H1 (cell line): ENCODE measurements around the gene HSD17B8. TPM values are rescaled to one million over a fixed set of nuclear protein-coding genes. Genes with fewer than 3 reads are reported as not detected.

ENCODE experiments used
- CTCF ChIA-PET: fragments of 300-600 bp; sonication (Branson Sonifier 250); formaldehyde crosslinking; loops from one replicate; lab custom pipeline; 2021; ENCODE audit not compliant: partially characterized antibody; lab: Charles Lee
- POLR2A ChIA-PET: fragments of 300-600 bp; sonication (Branson Sonifier 250); formaldehyde crosslinking; loops from one replicate; lab custom pipeline; 2021; ENCODE audit warnings: inconsistent platforms; ENCODE audit not compliant: partially characterized antibody; lab: Charles Lee
- DNase-seq, 2 experiments: peaks; one replicate each; pipeline versions ENCODE4 v3.0.0 to v3.0.0-alpha.2; 2010 to 2022; ENCODE audit warnings: low spot score in 2 of 2, low read depth in 1 of 2, mixed read lengths in 1 of 2
- FAIRE-seq: peaks from 2 replicates; lab custom pipeline; 2011; peaks lifted over from hg19 to GRCh38; lab: Jason Lieb, UNC
- H2AFZ ChIP-seq: 2 replicates; pipeline ENCODE4 v1.8.1; 2012; ENCODE audit warnings: low read length, inconsistent platforms
- H2AK5ac ChIP-seq: 2 replicates; pipeline ENCODE4 v1.6.1; 2013; ENCODE audit warnings: low read depth, low read length
- H2BK120ac ChIP-seq: replicated peaks from 2 replicates; pipeline ENCODE3; 2013; ENCODE audit warnings: low read depth, low read length, inconsistent platforms
- H2BK12ac ChIP-seq: 2 replicates; pipeline ENCODE4 v1.6.1; 2013; ENCODE audit warnings: low read depth, low read length
- H2BK15ac ChIP-seq: 2 replicates; pipeline ENCODE4 v1.6.1; 2013; ENCODE audit warnings: low read length
- H2BK20ac ChIP-seq: 2 replicates; pipeline ENCODE4 v1.6.1; 2013; ENCODE audit warnings: low read length
- H2BK5ac ChIP-seq: 2 replicates; pipeline ENCODE4 v1.6.1; 2013; ENCODE audit warnings: low read depth, low read length
- H3K14ac ChIP-seq: 2 replicates; pipeline ENCODE4 v1.6.1; 2013; ENCODE audit warnings: inconsistent platforms; ENCODE audit not compliant: insufficient read length
- H3K18ac ChIP-seq: 2 replicates; pipeline ENCODE4 v1.6.1; 2013; ENCODE audit warnings: low read length; ENCODE audit errors: extremely low read depth
- H3K23ac ChIP-seq: 2 replicates; pipeline ENCODE4 v1.6.1; 2013; ENCODE audit warnings: inconsistent platforms; ENCODE audit not compliant: insufficient read length
- H3K23me2 ChIP-seq: 2 replicates; pipeline ENCODE4 v1.6.1; 2013; ENCODE audit warnings: low read depth, low read length
- H3K27ac ChIP-seq: 2 replicates; pipeline ENCODE4 v1.6.1; 2011; ENCODE audit warnings: low read depth, low read length, inconsistent platforms
- H3K27me3 ChIP-seq, 4 experiments: replicated peaks in 1 of 4; 1 replicate in 1 of 4; 2 replicates in 3 of 4; pipeline versions ENCODE4 v1.6.1 to v1.8.1; 2011 to 2013; ENCODE audit warnings: low read length in 3 of 4, mild to moderate bottlenecking in 3 of 4, inconsistent platforms in 2 of 4, mixed read lengths in 2 of 4, moderate library complexity in 1 of 4; ENCODE audit not compliant: control insufficient read depth in 3 of 4, insufficient read depth in 3 of 4; ENCODE audit errors: extremely low read depth in 1 of 4
- H3K36me3 ChIP-seq, 4 experiments: 2 replicates each; pipeline versions ENCODE4 v1.6.1 to v1.8.1; 2011 to 2013; ENCODE audit warnings: mild to moderate bottlenecking in 4 of 4, low read length in 3 of 4, moderate library complexity in 2 of 4, control low read depth in 1 of 4, inconsistent platforms in 1 of 4; ENCODE audit not compliant: insufficient read depth in 4 of 4, control insufficient read depth in 2 of 4
- H3K4ac ChIP-seq: replicated peaks from 2 replicates; pipeline ENCODE3; 2013; ENCODE audit warnings: low read length, low read depth, mixed read lengths, inconsistent platforms; ENCODE audit not compliant: insufficient read length
- H3K4me1 ChIP-seq, 4 experiments: replicated peaks in 1 of 4; 1 replicate in 1 of 4; 2 replicates in 3 of 4; pipeline versions ENCODE4 v1.6.1 to v1.8.1; 2011 to 2013; ENCODE audit warnings: low read length in 3 of 4, inconsistent platforms in 2 of 4, mixed read lengths in 1 of 4; ENCODE audit not compliant: insufficient read depth in 4 of 4, control insufficient read depth in 3 of 4
- H3K4me2 ChIP-seq, 2 experiments: 2 replicates each; pipeline versions ENCODE4 v1.6.1 to v1.8.1; 2011 to 2013; ENCODE audit warnings: low read depth in 2 of 2, low read length in 2 of 2, control low read depth in 1 of 2, inconsistent platforms in 1 of 2, mild to moderate bottlenecking in 1 of 2; ENCODE audit not compliant: insufficient read depth in 1 of 2
- H3K4me3 ChIP-seq, 4 experiments: fragments of 200-600, 300-600 bp in 1 of 4; sonication (generic), shearing (Covaris generic), sonication (Bioruptor Twin) in 1 of 4; 2 replicates each; pipeline versions ENCODE4 v1.5.1 to v1.8.1; 2011 to 2016; ENCODE audit warnings: low read length in 4 of 4, low read depth in 3 of 4, control low read depth in 2 of 4, inconsistent platforms in 2 of 4, mild to moderate bottlenecking in 2 of 4, mixed read lengths in 1 of 4, moderate library complexity in 1 of 4; ENCODE audit not compliant: insufficient read depth in 2 of 4; ENCODE audit errors: extremely low read depth in 1 of 4
- H3K56ac ChIP-seq: replicated peaks from 2 replicates; pipeline ENCODE3; 2013; ENCODE audit warnings: low read depth, mild to moderate bottlenecking, mixed read lengths, low read length, inconsistent platforms; ENCODE audit not compliant: insufficient read length
- H3K79me1 ChIP-seq: 2 replicates; pipeline ENCODE4 v1.6.1; 2013; ENCODE audit warnings: low read depth, low read length, control low read depth
- H3K79me2 ChIP-seq, 2 experiments: 2 replicates each; pipeline versions ENCODE4 v1.6.1 to v1.8.1; 2012 to 2013; ENCODE audit warnings: low read length in 2 of 2, mild to moderate bottlenecking in 2 of 2, inconsistent platforms in 1 of 2; ENCODE audit not compliant: insufficient read depth in 2 of 2, control insufficient read depth in 1 of 2
- H3K9ac ChIP-seq, 4 experiments: replicated peaks in 1 of 4; 1 replicate in 1 of 4; 2 replicates in 3 of 4; pipeline versions ENCODE4 v1.6.1 to v1.8.1; 2011 to 2013; ENCODE audit warnings: low read depth in 3 of 4, low read length in 3 of 4, control low read depth in 2 of 4, mild to moderate bottlenecking in 2 of 4, moderate library complexity in 2 of 4, inconsistent platforms in 1 of 4; ENCODE audit errors: extremely low read depth in 1 of 4
- H3K9me3 ChIP-seq, 2 experiments: 2 replicates each; pipeline versions ENCODE4 v1.6.1 to v1.8.1; 2012 to 2013; ENCODE audit warnings: mild to moderate bottlenecking in 2 of 2, moderate library complexity in 2 of 2, control low read depth in 1 of 2, inconsistent platforms in 1 of 2, low read depth in 1 of 2, low read length in 1 of 2, mixed read lengths in 1 of 2; ENCODE audit not compliant: insufficient read depth in 2 of 2
- H4K20me1 ChIP-seq, 2 experiments: replicated peaks in 1 of 2; 2 replicates each; pipeline versions ENCODE3 to v1.8.1; 2011 to 2013; ENCODE audit warnings: inconsistent platforms in 2 of 2, low read length in 2 of 2, mild to moderate bottlenecking in 1 of 2; ENCODE audit not compliant: insufficient read depth in 2 of 2, control insufficient read depth in 1 of 2
- H4K5ac ChIP-seq: 2 replicates; pipeline ENCODE4 v1.6.1; 2013; ENCODE audit warnings: low read length, low read depth, mixed read lengths, inconsistent platforms; ENCODE audit not compliant: insufficient read length
- H4K8ac ChIP-seq: 2 replicates; pipeline ENCODE4 v1.8.0; 2013; ENCODE audit warnings: mild to moderate bottlenecking, moderate library complexity, low read length, inconsistent platforms; ENCODE audit not compliant: insufficient read depth; ENCODE audit errors: extremely low read depth
- H4K91ac ChIP-seq: replicated peaks from 2 replicates; pipeline ENCODE3; 2013; ENCODE audit warnings: low read length, mixed read lengths, inconsistent platforms; ENCODE audit not compliant: insufficient read length
- CHD1 ChIP-seq: IDR thresholded peaks from 2 replicates; pipeline ENCODE4 v1.6.1; 2012; ENCODE audit warnings: low read depth, low read length, improper control_type of control experiment
- GABPA ChIP-seq: IDR thresholded peaks from 2 replicates; pipeline ENCODE4 v1.6.1; 2011; ENCODE audit warnings: mild to moderate bottlenecking, low read length, moderate library complexity, borderline replicate concordance; ENCODE audit not compliant: insufficient read depth
- SAP30 ChIP-seq: fragments of 300-600 bp; sonication (generic); IDR thresholded peaks from 2 replicates; pipeline ENCODE4 v1.7.1; 2012; ENCODE audit warnings: low read length, moderate library complexity, mild to moderate bottlenecking, inconsistent platforms; ENCODE audit not compliant: insufficient read depth, insufficient replicate concordance
- SIX5 ChIP-seq: IDR thresholded peaks from 2 replicates; pipeline ENCODE4 v1.6.1; 2011; ENCODE audit warnings: mild to moderate bottlenecking, low read depth, low read length
- TAF1 ChIP-seq: IDR thresholded peaks from 2 replicates; pipeline ENCODE4 v1.6.1; 2011; ENCODE audit warnings: mild to moderate bottlenecking, low read depth, low read length
- TAF7 ChIP-seq: optimal IDR thresholded peaks from 2 replicates; pipeline ENCODE3; 2011; ENCODE audit warnings: low read depth, mild to moderate bottlenecking, inconsistent platforms, low read length, moderate library complexity, borderline replicate concordance
- TBP ChIP-seq: IDR thresholded peaks from 2 replicates; pipeline ENCODE4 v1.6.1; 2011; ENCODE audit warnings: low read depth, low read length, improper control_type of control experiment
- WGBS, 2 experiments: shearing (Covaris generic) in 1 of 2; methylation state at CpG; one replicate each; pipeline versions ENCODE4 v1.1.6 to v1.1.7; 2013 to 2015; ENCODE audit warnings: low lambda C conversion rate in 2 of 2, mixed read lengths in 2 of 2, inconsistent platforms in 1 of 2, low coverage in 1 of 2, missing lambda C conversion rate in 1 of 2; ENCODE audit not compliant: insufficient replicate concordance in 2 of 2, insufficient coverage in 1 of 2, insufficient read length in 1 of 2; ENCODE audit errors: extremely low coverage in 1 of 2, missing lambda C conversion rate in 1 of 2; 5-methylcytosine and 5-hydroxymethylcytosine counted together
- polyA plus RNA-seq, 7 experiments: library from polyadenylated mRNA; depleted of rRNA in 3 of 7; stranded (reverse) in 5 of 7; unstranded in 2 of 7; fragments of >200 nt in 5 of 7; fragments of 200-250 nt in 2 of 7; gene quantifications; 1 replicate in 5 of 7; 2 replicates in 1 of 7; 4 replicates in 1 of 7; pipeline versions ENCODE4 v1.2.1 to v1.2.3, GENCODE V29; 2011 to 2013; ENCODE audit warnings: missing spikeins in 2 of 7, mixed read lengths in 2 of 7
- total RNA-seq: library from RNA; stranded (reverse); fragmentation: NEBNext Ultra II Directional; extraction: Animal tissue kit (Norgen Biotek cat#: 25700); gene quantifications from 2 replicates; pipeline ENCODE4 v1.2.1, GENCODE V29; 2021
- TF ChIP-seq, protein P1 (sequence below), 3 experiments: IDR thresholded peaks; 1 replicate in 2 of 3; 2 replicates in 1 of 3; pipeline versions ENCODE4 v1.5.1 to v1.6.1; 2011; ENCODE audit warnings: low read length in 3 of 3, mild to moderate bottlenecking in 3 of 3, inconsistent platforms in 2 of 3, low read depth in 1 of 3, moderate library complexity in 1 of 3; ENCODE audit not compliant: insufficient read depth in 1 of 3; ENCODE audit errors: control extremely low read depth in 1 of 3

Gene HSD17B8
- total and polyA plus RNA-seq, 2 of the 8 experiments (the other 6 are each of a cell fraction or from before 2014, with no cell fraction given) = 3.3 to 17.1 TPM

GRCh38 chr6:33167374-33168283 lies 36.8 kb upstream of the HSD17B8 start:
- Histone ChIP-seq H2BK12ac (no peak overlapping the region), H3K23me2 (no peaks in the 10 kb centered on the region), H4K91ac (no peak overlapping the region), H3K79me2 (no peaks in the 10 kb centered on the region), H2AK5ac (no peak overlapping the region), H3K4me2 (no peak overlapping the region), H3K27ac (no peak overlapping the region), H3K14ac (no peak overlapping the region), H4K5ac (no peak overlapping the region), H3K4me1 (no peaks in the 10 kb centered on the region; a peak in 2 of 7 replicates), H4K20me1 (no peaks in the 10 kb centered on the region), H2BK15ac (no peak overlapping the region), H2BK5ac (peak overlapping the region; percentile 35; the same call in 1 of the 2 replicates), H3K23ac (no peak overlapping the region), H4K8ac (no peak overlapping the region), H3K56ac (no peak overlapping the region), H3K18ac (no peak overlapping the region), H2BK120ac (no peak overlapping the region), H3K4me3 (no peak overlapping the region), H3K79me1 (no peaks in the 10 kb centered on the region), H3K4ac (no peak overlapping the region), H3K27me3 (no peaks in the 10 kb centered on the region), H3K9ac (no peak overlapping the region), H2BK20ac (no peak overlapping the region), H3K36me3 (no peaks in the 10 kb centered on the region), H2AFZ (no peak overlapping the region), H3K9me3 (no peaks in the 10 kb centered on the region)
- CTCF ChIA-PET = interaction anchor here (0.7 to 2.4 kb wide), 5 partner anchors 18 to 79 kb away, joined by 3 to 6 read pairs (median 3); no protein-coding TSS in a partner anchor
- no peak for DNase-seq
- FAIRE-seq = no peak
- POLR2A ChIA-PET = interaction anchor here (0.7 kb wide), 1 partner anchor 18 kb away, joined by 3 read pairs; no protein-coding TSS in a partner anchor
- WGBS, 2 experiments = 90% methylated on average over 18 of the region's 19 CpGs; no CpG with 5 or more reads in 1 of the 2 experiments
- no peak for TF ChIP-seq GABPA
- TF ChIP-seq, protein P1, sequence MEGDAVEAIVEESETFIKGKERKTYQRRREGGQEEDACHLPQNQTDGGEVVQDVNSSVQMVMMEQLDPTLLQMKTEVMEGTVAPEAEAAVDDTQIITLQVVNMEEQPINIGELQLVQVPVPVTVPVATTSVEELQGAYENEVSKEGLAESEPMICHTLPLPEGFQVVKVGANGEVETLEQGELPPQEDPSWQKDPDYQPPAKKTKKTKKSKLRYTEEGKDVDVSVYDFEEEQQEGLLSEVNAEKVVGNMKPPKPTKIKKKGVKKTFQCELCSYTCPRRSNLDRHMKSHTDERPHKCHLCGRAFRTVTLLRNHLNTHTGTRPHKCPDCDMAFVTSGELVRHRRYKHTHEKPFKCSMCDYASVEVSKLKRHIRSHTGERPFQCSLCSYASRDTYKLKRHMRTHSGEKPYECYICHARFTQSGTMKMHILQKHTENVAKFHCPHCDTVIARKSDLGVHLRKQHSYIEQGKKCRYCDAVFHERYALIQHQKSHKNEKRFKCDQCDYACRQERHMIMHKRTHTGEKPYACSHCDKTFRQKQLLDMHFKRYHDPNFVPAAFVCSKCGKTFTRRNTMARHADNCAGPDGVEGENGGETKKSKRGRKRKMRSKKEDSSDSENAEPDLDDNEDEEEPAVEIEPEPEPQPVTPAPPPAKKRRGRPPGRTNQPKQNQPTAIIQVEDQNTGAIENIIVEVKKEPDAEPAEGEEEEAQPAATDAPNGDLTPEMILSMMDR (IDR thresholded peaks at IDR 0.05; ENCODE audit: control extremely low read depth in 1 of 3, insufficient read depth in 1 of 3, low read depth in 1 of 3, low read length in 3 of 3) = no peak
- TF ChIP-seq SIX5 = no peak
- no peak for TF ChIP-seq TBP
- no peak for TF ChIP-seq TAF7
- no peak for TF ChIP-seq SAP30
- no peak for TF ChIP-seq CHD1
- no peak for TF ChIP-seq TAF1
